GM12874 (cell line): ENCODE results near the gene IRS2.

Source experiments
- TF ChIP-seq, protein P1 (sequence below): IDR thresholded peaks from 2 replicates; pipeline ENCODE4 v1.5.1; 2011; ENCODE audit warnings: low read depth, mild to moderate bottlenecking, control low read depth, low read length, moderate library complexity; ENCODE audit not compliant: insufficient read depth

The IRS2 gene

DNA sequence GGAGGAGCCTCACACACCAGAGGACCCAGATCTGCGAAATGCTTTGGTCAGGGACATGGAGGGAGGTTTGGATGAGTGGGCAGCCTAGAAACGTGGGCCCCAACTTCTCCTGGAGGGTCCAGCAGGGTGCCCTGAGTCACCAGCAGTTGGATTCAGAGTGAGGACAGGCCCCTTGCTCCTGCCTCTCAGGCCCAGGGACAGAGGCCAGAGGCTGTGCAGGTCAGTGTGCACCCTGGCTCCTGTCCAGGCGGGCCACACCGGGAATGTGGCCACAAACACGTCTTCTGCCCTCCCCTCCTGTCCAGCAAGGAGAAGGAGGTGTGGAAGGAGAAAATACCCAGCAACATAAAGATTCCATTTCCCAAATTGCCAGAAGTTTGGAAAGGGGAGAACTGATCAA is 19.4 kb downstream of the IRS2 start:
- TF ChIP-seq, protein P1, sequence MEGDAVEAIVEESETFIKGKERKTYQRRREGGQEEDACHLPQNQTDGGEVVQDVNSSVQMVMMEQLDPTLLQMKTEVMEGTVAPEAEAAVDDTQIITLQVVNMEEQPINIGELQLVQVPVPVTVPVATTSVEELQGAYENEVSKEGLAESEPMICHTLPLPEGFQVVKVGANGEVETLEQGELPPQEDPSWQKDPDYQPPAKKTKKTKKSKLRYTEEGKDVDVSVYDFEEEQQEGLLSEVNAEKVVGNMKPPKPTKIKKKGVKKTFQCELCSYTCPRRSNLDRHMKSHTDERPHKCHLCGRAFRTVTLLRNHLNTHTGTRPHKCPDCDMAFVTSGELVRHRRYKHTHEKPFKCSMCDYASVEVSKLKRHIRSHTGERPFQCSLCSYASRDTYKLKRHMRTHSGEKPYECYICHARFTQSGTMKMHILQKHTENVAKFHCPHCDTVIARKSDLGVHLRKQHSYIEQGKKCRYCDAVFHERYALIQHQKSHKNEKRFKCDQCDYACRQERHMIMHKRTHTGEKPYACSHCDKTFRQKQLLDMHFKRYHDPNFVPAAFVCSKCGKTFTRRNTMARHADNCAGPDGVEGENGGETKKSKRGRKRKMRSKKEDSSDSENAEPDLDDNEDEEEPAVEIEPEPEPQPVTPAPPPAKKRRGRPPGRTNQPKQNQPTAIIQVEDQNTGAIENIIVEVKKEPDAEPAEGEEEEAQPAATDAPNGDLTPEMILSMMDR: no peak

DNA sequence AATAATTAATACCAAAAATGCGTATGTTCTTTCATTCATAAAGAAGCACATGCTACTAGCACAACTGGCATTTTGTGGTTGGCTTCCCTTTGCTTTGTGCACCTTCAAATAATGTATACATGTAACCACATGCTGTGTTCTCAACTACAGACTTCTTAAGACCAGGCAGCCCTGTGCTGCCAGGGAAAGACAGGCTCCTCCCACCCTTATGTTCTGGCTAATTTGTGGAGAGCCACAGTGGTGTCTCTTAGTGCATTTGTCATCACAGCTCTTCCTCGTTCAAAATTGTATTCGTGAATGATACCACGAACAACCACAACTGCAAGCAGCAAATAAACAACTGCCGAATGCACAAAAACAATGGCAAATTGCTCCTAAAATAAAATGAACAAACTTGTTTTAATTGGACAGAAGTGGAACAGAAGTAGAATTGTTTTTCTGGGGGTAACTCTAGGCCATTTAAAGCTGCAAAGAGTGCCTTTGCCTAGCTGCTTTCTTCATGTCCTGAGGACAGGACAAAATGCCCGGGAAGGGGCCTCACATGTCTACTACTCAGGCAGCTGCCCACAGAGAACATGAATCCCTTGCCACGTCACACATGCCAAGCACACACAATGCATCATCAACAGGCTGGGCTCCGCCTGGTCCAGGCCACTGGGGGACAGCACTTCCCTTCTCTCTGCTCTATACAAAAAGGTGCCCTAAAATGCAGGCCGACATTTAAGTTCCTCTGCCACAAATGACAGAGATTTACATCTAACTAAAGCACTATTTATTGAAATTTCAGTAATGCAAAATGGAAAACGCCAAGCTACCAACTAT is 21.7 kb downstream of the IRS2 start:
- TF ChIP-seq, protein P1: no peak

DNA sequence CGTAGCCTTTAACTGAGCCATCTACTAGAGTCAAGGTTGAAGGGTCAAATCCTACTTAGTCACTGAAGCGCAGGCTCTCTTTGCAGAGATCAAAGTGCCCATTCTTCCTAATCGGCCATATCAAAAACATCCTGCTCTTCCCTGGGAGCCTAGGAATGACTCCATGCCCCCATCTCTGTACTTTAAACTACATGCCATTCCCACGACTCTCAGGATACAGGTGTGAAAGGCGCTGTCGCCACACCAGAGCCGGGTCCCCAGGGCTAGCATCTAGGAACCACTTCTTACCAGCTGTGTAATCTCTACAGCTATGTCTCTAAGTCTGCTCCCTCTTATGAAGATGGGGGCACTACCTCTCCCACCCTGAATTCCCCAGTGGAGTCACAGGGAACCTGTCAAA is 22.3 kb downstream of the IRS2 start:
- TF ChIP-seq, protein P1: no peak

DNA sequence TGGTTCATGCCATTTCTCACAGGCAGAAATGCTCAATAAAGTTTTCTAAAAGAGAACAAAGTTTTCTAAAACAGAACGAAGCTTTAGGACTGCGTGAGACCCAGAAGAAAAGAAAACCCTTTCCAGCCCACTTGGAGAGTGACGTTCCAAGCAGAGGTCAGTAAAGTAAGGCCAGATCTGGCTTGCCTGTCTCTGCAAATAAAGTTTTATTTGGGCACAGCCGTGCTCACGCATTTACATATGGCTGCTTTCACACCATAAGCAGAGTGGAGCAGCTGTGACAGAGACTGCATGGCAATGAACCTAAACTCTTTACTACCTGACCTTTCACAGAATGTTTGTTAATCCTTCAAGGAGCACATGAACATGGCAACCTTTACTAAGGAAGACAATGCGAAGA is 23.6 kb downstream of the IRS2 start:
- TF ChIP-seq, protein P1: no peak

DNA sequence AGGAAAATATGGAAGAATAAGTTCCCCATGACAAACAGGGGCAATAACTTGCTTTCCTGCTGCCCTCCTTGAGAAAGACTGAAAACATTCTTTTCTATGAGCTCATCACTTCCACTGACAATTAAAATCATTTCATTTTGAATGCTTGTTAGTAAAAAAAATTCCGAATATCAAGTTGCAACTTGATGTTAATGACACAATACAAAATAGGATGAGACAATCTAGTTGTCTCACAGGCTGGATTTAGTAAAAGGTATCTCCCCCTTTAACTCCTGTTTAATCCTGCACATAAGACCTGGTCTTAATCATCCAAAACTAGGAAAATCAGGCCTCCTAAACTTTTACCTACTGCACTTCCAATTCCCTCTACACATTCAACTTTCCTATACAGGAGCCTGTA is 24.7 kb downstream of the IRS2 start:
- TF ChIP-seq, protein P1: no peak

DNA sequence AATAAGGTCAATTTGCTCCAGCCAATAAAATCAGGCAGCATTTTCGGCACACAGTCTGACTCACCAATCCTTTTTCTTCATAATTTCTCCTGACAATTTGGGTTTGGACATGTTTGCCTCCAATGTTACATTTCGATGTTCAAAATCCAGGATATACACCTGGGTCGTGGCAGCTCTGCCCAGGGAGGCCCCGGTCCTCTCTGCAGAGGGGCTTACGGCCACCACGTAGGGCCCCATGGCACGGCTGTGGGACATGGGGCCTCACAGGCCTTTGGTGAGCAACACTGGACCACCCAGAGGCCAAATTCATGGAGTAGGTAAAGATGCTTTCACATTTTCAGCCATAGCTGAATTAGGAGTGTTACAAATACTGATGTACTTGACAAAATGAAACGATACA is 25.4 kb downstream of the IRS2 start:
- TF ChIP-seq, protein P1: no peak

DNA sequence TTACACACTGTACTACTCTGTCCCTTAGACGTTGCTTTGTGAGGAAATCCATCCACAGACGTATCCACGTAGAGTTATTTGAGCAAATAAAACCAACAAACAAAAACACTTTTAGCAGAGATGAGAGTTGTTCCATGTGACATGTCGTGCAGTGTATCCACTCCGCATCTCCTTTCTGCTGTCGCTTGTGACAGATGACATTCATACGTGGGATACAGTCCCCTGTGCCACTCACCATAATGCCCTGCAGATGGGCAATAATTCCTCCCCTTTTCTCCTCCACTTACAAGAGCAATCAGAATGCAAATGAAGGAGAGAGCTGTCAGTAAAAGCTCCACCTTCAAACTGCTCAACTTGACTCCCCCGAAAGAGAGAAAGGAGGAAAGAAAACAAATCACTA is 26.0 kb downstream of the IRS2 start:
- TF ChIP-seq, protein P1: no peak
